HepG2 (cell line): ENCODE results near the gene RMI2. TPM values are rescaled to one million over a fixed set of nuclear protein-coding genes. Genes with fewer than 3 reads are reported as not detected.
A peak's percentile ranks its signal among the peaks of the same experiment; 100 is the strongest.

Experiments used
- BHLHE40 ChIP-seq: IDR thresholded peaks from 2 replicates; pipeline ENCODE4 v1.6.1; 2011; ENCODE audit warnings: low read length, improper control_type of control experiment
- polyA plus RNA-seq, 8 experiments: library from polyadenylated mRNA; depleted of rRNA in 3 of 8; stranded (reverse) in 7 of 8; unstranded in 1 of 8; fragments of >200 nt; fragmentation: Illumina TruSeq in 4 of 8; extraction: Trizol in 4 of 8; gene quantifications; 2 replicates each; pipeline versions ENCODE4 v1.2.1 to v1.2.3, GENCODE V29; 2011 to 2016; ENCODE audit warnings: low read depth in 4 of 8, missing spikeins in 1 of 8, mixed read lengths in 1 of 8; ENCODE audit not compliant: insufficient read depth in 1 of 8
- total RNA-seq, 5 experiments: library from RNA; depleted of rRNA; stranded (reverse); fragments of >200 nt; fragmentation: Illumina TruSeq; extraction: Trizol; gene quantifications; 2 replicates each; pipeline ENCODE4 v1.2.3, GENCODE V29; 2016; ENCODE audit warnings: low read depth in 1 of 5
- TF ChIP-seq, protein P1 (sequence below): sonication (generic); formaldehyde crosslinking; IDR thresholded peaks from 2 replicates; pipeline ENCODE4 v1.5.0; 2020; ENCODE audit warnings: mild to moderate bottlenecking, missing genetic modification reagents, borderline replicate concordance
- TF ChIP-seq, protein P2 (sequence below): sonication (generic); formaldehyde crosslinking; IDR thresholded peaks from 2 replicates; pipeline ENCODE4 v1.4.0; 2020; ENCODE audit warnings: missing genetic modification reagents, mild to moderate bottlenecking, borderline replicate concordance
- TF ChIP-seq, protein P3 (sequence below): IDR thresholded peaks from 2 replicates; pipeline ENCODE4 v1.6.1; 2016; ENCODE audit warnings: low read depth
- TF ChIP-seq, protein P4 (sequence below): sonication (generic); formaldehyde crosslinking; IDR thresholded peaks from 2 replicates; pipeline ENCODE4 v1.5.1; 2020; ENCODE audit warnings: missing genetic modification reagents, mild to moderate bottlenecking, borderline replicate concordance
- TF ChIP-seq, protein P5 (sequence below): sonication (generic); formaldehyde crosslinking; conservative IDR thresholded peaks from 2 replicates; pipeline ENCODE4 v1.4.0; 2020; ENCODE audit warnings: missing genetic modification reagents
- TF ChIP-seq, protein P6 (sequence below): sonication (generic); formaldehyde crosslinking; IDR thresholded peaks from 2 replicates; pipeline ENCODE4 v1.8.0; 2022; ENCODE audit warnings: missing genetic modification reagents, low read depth, mild to moderate bottlenecking, borderline replicate concordance
- TF ChIP-seq, protein P7 (sequence below), 2 experiments: fragments of 450-650 bp in 1 of 2; sonication (generic) in 1 of 2; formaldehyde crosslinking in 1 of 2; IDR thresholded peaks; 2 replicates each; pipeline versions ENCODE4 v1.6.1 to v1.8.0; 2016 to 2022; ENCODE audit warnings: antibody characterized with exemption in 1 of 2, mild to moderate bottlenecking in 1 of 2, missing genetic modification reagents in 1 of 2

RMI2 gene
- total and polyA plus RNA-seq, 2 of the 13 experiments (the other 11 are each of a cell fraction or from before 2014, with no cell fraction given) = 24.5 to 55.7 TPM

DNA sequence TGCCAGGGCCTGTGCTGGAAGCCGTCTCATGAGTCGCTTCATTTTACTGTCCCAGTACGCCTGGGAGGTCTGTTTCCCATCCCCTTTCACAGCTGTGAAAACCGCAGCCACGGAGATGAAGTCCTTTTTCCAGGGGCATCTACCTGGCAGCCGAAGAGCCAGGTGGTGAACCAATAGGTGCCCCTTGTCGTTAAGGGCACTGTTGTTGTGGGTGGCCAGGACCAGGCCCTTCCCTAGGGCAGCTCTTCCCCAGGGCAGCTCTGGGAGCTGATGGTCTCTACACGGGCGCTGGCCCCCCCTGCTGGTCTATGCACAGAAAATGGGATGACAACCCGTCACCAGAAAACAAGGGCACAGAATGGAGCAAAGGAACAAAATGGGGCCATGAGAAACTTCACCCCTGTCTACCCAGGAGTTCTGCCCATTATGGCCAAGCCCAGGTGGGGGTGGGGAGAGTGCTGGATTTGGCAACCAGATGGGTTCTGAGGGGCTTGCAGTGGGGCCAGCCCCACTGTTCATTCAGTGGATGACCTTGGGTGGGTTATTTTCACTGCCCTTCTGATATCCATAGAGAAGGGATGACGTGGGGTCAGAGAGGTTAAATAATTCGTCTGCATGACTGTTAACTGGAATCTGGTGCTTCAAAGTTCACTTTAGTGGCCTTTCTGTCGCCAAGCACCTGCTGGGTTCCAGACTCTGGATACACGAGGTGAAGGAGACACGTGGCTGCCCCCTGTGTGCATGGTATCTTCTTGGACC, 11.5 kb downstream of the RMI2 start (continued):
- TF ChIP-seq, protein P1, sequence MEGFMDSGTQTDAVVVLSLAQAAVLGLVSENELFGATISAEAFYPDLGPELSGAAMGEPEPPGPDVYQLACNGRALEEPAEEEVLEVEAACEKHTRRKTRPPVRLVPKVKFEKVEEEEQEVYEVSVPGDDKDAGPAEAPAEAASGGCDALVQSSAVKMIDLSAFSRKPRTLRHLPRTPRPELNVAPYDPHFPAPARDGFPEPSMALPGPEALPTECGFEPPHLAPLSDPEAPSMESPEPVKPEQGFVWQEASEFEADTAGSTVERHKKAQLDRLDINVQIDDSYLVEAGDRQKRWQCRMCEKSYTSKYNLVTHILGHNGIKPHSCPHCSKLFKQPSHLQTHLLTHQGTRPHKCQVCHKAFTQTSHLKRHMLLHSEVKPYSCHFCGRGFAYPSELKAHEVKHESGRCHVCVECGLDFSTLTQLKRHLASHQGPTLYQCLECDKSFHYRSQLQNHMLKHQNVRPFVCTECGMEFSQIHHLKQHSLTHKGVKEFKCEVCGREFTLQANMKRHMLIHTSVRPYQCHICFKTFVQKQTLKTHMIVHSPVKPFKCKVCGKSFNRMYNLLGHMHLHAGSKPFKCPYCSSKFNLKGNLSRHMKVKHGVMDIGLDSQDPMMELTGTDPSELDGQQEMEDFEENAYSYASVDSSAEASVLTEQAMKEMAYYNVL (CRISPR knock-in tag) = peak; percentile 43; the same call in 1 of the 2 replicates
- TF ChIP-seq, protein P2, sequence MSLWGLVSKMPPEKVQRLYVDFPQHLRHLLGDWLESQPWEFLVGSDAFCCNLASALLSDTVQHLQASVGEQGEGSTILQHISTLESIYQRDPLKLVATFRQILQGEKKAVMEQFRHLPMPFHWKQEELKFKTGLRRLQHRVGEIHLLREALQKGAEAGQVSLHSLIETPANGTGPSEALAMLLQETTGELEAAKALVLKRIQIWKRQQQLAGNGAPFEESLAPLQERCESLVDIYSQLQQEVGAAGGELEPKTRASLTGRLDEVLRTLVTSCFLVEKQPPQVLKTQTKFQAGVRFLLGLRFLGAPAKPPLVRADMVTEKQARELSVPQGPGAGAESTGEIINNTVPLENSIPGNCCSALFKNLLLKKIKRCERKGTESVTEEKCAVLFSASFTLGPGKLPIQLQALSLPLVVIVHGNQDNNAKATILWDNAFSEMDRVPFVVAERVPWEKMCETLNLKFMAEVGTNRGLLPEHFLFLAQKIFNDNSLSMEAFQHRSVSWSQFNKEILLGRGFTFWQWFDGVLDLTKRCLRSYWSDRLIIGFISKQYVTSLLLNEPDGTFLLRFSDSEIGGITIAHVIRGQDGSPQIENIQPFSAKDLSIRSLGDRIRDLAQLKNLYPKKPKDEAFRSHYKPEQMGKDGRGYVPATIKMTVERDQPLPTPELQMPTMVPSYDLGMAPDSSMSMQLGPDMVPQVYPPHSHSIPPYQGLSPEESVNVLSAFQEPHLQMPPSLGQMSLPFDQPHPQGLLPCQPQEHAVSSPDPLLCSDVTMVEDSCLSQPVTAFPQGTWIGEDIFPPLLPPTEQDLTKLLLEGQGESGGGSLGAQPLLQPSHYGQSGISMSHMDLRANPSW (CRISPR knock-in tag) = no peak
- TF ChIP-seq, protein P3, sequence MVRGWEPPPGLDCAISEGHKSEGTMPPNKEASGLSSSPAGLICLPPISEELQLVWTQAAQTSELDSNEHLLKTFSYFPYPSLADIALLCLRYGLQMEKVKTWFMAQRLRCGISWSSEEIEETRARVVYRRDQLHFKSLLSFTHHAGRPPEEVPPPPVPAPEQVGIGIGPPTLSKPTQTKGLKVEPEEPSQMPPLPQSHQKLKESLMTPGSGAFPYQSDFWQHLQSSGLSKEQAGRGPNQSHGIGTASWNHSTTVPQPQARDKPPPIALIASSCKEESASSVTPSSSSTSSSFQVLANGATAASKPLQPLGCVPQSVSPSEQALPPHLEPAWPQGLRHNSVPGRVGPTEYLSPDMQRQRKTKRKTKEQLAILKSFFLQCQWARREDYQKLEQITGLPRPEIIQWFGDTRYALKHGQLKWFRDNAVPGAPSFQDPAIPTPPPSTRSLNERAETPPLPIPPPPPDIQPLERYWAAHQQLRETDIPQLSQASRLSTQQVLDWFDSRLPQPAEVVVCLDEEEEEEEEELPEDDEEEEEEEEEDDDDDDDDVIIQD (CRISPR knock-in tag) = peak; percentile 52
- TF ChIP-seq BHLHE40 = peak; percentile 33; the same call in 1 of the 2 replicates
- TF ChIP-seq, protein P4, sequence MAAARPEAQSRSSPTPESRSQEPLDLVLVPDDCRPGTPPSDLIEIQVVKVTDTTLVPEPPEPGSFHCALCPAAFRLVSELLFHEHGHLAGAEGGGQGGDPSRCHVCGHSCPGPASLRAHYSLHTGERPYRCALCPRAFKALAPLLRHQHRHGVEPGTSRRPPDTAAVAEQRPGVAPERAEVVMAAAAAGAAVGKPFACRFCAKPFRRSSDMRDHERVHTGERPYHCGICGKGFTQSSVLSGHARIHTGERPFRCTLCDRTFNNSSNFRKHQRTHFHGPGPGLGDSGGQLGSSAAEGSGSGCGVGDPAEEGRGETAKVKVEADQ (CRISPR knock-in tag) = 0 out of 2 replicates have a peak, but pooled peaks have one; percentile 36
- TF ChIP-seq, protein P5, sequence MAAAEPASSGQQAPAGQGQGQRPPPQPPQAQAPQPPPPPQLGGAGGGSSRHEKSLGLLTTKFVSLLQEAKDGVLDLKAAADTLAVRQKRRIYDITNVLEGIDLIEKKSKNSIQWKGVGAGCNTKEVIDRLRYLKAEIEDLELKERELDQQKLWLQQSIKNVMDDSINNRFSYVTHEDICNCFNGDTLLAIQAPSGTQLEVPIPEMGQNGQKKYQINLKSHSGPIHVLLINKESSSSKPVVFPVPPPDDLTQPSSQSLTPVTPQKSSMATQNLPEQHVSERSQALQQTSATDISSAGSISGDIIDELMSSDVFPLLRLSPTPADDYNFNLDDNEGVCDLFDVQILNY (CRISPR knock-in tag) = no peak
- TF ChIP-seq, protein P6, sequence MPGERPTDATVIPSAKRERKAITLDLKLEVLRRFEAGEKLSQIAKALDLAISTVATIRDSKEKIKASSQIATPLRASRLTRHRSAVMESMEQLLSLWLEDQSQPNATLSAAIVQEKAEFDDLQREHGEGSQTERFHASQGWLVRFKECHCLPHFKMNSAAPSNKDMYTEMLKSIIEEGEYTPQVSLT (CRISPR knock-in tag) = no peak
- TF ChIP-seq, protein P7, sequence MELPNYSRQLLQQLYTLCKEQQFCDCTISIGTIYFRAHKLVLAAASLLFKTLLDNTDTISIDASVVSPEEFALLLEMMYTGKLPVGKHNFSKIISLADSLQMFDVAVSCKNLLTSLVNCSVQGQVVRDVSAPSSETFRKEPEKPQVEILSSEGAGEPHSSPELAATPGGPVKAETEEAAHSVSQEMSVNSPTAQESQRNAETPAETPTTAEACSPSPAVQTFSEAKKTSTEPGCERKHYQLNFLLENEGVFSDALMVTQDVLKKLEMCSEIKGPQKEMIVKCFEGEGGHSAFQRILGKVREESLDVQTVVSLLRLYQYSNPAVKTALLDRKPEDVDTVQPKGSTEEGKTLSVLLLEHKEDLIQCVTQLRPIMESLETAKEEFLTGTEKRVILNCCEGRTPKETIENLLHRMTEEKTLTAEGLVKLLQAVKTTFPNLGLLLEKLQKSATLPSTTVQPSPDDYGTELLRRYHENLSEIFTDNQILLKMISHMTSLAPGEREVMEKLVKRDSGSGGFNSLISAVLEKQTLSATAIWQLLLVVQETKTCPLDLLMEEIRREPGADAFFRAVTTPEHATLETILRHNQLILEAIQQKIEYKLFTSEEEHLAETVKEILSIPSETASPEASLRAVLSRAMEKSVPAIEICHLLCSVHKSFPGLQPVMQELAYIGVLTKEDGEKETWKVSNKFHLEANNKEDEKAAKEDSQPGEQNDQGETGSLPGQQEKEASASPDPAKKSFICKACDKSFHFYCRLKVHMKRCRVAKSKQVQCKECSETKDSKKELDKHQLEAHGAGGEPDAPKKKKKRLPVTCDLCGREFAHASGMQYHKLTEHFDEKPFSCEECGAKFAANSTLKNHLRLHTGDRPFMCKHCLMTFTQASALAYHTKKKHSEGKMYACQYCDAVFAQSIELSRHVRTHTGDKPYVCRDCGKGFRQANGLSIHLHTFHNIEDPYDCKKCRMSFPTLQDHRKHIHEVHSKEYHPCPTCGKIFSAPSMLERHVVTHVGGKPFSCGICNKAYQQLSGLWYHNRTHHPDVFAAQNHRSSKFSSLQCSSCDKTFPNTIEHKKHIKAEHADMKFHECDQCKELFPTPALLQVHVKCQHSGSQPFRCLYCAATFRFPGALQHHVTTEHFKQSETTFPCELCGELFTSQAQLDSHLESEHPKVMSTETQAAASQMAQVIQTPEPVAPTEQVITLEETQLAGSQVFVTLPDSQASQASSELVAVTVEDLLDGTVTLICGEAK (IDR thresholded peaks at IDR 0.05) = no peak
- TF ChIP-seq, protein P7 (CRISPR knock-in tag; IDR thresholded peaks at IDR 0.05) = no peak; the same call in 1 of the 2 replicates
